ENCODE results near the gene NOS1AP.
"Not testable (repeated sequence)": the region's sequence is repeated elsewhere in the genome, so short reads cannot be mapped to it uniquely, and the experiment has no call there.

The NOS1AP gene

GRCh38 chr1:162159515-162159914 is 90.0 kb downstream of the NOS1AP start:
- Histone ChIP-seq H3K4me3 (ENCODE audit: low read length) (no peak overlapping the region), H3K27me3 (ENCODE audit: control insufficient read depth, insufficient read depth, low read length) (no peaks in the 10 kb centered on the region), H3K9me3 (ENCODE audit: control insufficient read depth, insufficient read depth, low read length) (no peaks in the 10 kb centered on the region), H3K36me3 (ENCODE audit: control insufficient read depth, insufficient read depth, low read length) (no peaks in the 10 kb centered on the region; the same call in 1 of the 2 replicates), H3K27ac (ENCODE audit: low read length) (no peak overlapping the region), H3K4me1 (ENCODE audit: control insufficient read depth, insufficient read depth, low read length) (no peaks in the 10 kb centered on the region)
- no peak for DNase-seq (ENCODE audit: low read depth, low spot score)
- WGBS (ENCODE audit: insufficient coverage, insufficient read length): no CpG with 5 or more reads among the region's 2 CpGs

- WGBS (ENCODE audit: insufficient coverage, insufficient read length): 100% methylated on average over 3 of the region's 7 CpGs
- Histone ChIP-seq H3K27me3 (ENCODE audit: control insufficient read depth, insufficient read depth, low read length) (no peaks in the 10 kb centered on the region), H3K4me3 (ENCODE audit: low read length) (no peak overlapping the region), H3K4me1 (ENCODE audit: control insufficient read depth, insufficient read depth, low read length) (no peaks in the 10 kb centered on the region), H3K27ac (ENCODE audit: low read length) (no peak overlapping the region), H3K36me3 (ENCODE audit: control insufficient read depth, insufficient read depth, low read length) (no peaks in the 10 kb centered on the region), H3K9me3 (ENCODE audit: control insufficient read depth, insufficient read depth, low read length) (no peaks in the 10 kb centered on the region)
- no peak for DNase-seq (ENCODE audit: low read depth, low spot score)
Measured at GRCh38 chr1:162161916-162162550, 92.5 kb downstream of the NOS1AP start.

DNA sequence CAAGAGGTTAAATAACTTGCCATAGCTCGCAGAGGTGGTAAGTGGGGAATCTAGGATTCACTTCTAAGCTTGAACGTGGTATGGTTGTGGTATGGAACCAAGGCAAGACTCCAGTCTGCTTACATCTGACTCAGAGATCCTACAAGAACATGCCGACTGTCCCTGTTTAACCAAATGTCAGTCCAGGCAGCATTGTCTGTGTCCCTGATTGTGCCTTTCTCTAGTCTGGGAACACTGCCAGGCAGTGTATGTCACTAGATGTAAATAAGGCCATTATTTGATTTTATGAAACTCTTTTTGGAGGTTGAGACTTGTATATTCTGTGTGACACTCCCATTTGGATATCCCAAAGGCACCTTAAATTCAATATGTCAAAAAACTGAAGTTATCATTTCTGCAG is 96.0 kb downstream of the NOS1AP start:
- H3K4me3 ChIP-seq (ENCODE audit: low read length): no peak overlapping the region
- no peak for DNase-seq (ENCODE audit: low read depth, low spot score)
- no CpG with 5 or more reads among the region's 3 CpGs for WGBS (ENCODE audit: insufficient coverage, insufficient read length)
- H3K9me3 ChIP-seq (ENCODE audit: control insufficient read depth, insufficient read depth, low read length): no peaks in the 10 kb centered on the region
- no peak overlapping the region for H3K27ac ChIP-seq (ENCODE audit: low read length)
- H3K27me3 ChIP-seq (ENCODE audit: control insufficient read depth, insufficient read depth, low read length): no peaks in the 10 kb centered on the region
- H3K36me3 ChIP-seq (ENCODE audit: control insufficient read depth, insufficient read depth, low read length): no peaks in the 10 kb centered on the region
- H3K4me1 ChIP-seq (ENCODE audit: control insufficient read depth, insufficient read depth, low read length): peaks cover 5% of the 10 kb centered on the region

DNA sequence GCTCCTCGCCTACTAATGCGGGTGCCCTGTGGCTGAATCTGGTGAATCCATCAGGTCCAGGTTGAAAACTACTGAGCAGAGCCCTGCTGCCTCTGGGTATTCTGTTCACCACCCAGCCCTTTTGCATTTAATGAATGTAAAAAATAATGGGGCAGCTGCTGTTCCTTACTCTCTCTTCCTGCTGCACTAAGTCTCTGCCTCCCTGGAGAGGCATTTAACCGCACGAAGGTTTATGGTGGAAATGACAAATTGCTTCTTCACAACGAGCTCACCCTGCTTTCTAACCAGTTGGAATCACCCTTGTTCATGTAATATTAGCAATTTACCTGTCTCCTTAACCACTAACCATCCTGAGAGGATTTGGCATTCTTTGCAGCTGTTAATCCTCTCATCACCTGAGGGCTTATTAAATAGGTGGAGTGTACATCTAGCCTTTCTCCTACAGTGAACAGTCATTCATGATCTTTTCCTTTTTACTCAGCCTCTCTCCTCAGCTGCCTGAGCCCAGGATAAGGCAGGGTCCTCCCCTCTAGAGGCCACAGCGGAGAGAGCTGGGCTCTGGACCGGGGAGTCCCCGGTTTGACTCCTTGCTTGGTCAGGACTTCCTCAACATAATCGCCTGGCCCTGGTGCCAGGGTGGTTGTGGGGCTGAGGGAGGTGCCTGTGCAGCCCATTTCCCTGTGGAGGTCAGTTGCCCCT is 97.6 kb downstream of the NOS1AP start:
- H3K27me3 ChIP-seq (ENCODE audit: control insufficient read depth, insufficient read depth, low read length): no peaks in the 10 kb centered on the region
- no peak for DNase-seq (ENCODE audit: low read depth, low spot score)
- no peaks in the 10 kb centered on the region for H3K9me3 ChIP-seq (ENCODE audit: control insufficient read depth, insufficient read depth, low read length)
- no peak overlapping the region for H3K27ac ChIP-seq (ENCODE audit: low read length)
- H3K4me3 ChIP-seq (ENCODE audit: low read length): no peak overlapping the region
- no peaks in the 10 kb centered on the region for H3K36me3 ChIP-seq (ENCODE audit: control insufficient read depth, insufficient read depth, low read length)
- peaks cover 5% of the 10 kb centered on the region for H3K4me1 ChIP-seq (ENCODE audit: control insufficient read depth, insufficient read depth, low read length)
- no CpG with 5 or more reads among the region's 9 CpGs for WGBS (ENCODE audit: insufficient coverage, insufficient read length)

GRCh38 chr1:162168261-162168660 is 98.8 kb downstream of the NOS1AP start:
- Histone ChIP-seq H3K27me3 (ENCODE audit: control insufficient read depth, insufficient read depth, low read length) (no peaks in the 10 kb centered on the region), H3K36me3 (ENCODE audit: control insufficient read depth, insufficient read depth, low read length) (no peaks in the 10 kb centered on the region), H3K4me1 (ENCODE audit: control insufficient read depth, insufficient read depth, low read length) (peaks cover 6% of the 10 kb centered on the region), H3K9me3 (ENCODE audit: control insufficient read depth, insufficient read depth, low read length) (no peaks in the 10 kb centered on the region), H3K4me3 (ENCODE audit: low read length) (no peak overlapping the region), H3K27ac (ENCODE audit: low read length) (no peak overlapping the region)
- DNase-seq (ENCODE audit: low read depth, low spot score): no peak
- WGBS (ENCODE audit: insufficient coverage, insufficient read length): no CpG with 5 or more reads among the region's 5 CpGs

DNA sequence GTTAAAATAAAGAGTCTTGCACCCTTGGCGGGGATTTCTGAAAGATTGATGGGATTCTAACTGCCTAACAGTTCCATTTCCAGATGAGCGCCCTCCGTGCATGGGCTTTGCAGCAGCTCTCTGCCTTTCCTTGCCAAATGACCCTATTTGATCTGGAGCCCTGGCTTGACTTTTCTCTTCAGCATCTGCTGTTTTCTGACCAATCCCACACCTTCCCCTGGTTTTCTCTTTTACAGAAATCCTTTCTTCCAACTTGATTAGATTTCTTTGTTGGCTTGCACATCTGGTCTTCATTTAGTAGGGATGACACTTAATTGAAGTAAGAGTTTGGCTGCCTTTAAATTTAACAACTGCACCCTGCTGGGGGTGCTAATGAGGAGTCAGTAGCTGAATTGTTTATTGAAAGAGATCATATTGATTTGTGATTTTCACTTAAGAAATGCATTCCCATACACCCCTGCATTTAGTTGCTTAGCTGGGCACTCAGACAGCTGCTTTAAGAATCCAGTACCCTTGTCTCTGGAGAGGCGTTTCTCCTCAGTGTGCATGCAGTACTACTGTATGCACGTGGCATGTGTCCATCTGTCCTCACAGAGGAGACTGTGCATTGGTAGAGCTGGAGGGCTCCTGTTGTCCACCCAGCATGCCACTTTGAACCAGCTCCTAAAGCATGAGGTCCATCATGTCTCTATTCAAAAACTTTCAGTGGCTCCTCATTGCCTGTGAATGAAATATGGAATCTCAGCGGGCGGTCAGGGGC is 99.7 kb downstream of the NOS1AP start:
- DNase-seq (ENCODE audit: low read depth, low spot score): no peak
- no peak overlapping the region for H3K27ac ChIP-seq (ENCODE audit: low read length)
- H3K36me3 ChIP-seq (ENCODE audit: control insufficient read depth, insufficient read depth, low read length): no peaks in the 10 kb centered on the region
- WGBS (ENCODE audit: insufficient coverage, insufficient read length): no CpG with 5 or more reads among the region's 7 CpGs
- no peak overlapping the region for H3K4me3 ChIP-seq (ENCODE audit: low read length)
- no peaks in the 10 kb centered on the region for H3K9me3 ChIP-seq (ENCODE audit: control insufficient read depth, insufficient read depth, low read length)
- H3K4me1 ChIP-seq (ENCODE audit: control insufficient read depth, insufficient read depth, low read length): peaks cover 6% of the 10 kb centered on the region
- H3K27me3 ChIP-seq (ENCODE audit: control insufficient read depth, insufficient read depth, low read length): no peaks in the 10 kb centered on the region

DNA sequence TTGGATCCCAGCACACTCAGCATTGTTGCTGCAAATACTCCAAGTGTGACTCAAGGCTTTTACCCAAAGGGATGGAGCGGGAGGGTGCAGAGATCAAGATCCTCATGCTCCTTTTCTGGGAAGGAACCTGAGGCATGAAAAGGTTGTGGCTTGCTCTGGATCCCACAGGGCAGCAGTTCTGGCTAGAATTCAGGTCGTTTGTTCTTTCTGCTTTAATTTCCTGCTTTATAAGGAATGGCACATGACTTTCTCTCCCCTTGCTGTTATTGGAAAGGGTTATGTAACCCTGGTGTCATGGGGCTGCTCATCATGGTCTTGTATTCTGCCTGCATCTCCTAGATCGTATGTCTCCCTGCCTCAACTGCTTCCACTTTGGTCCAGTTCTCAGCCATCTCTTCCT is 101.6 kb downstream of the NOS1AP start:
- H3K9me3 ChIP-seq (ENCODE audit: control insufficient read depth, insufficient read depth, low read length): no peaks in the 10 kb centered on the region
- peaks cover 6% of the 10 kb centered on the region for H3K4me1 ChIP-seq (ENCODE audit: control insufficient read depth, insufficient read depth, low read length)
- no peak overlapping the region for H3K27ac ChIP-seq (ENCODE audit: low read length)
- no peak overlapping the region for H3K4me3 ChIP-seq (ENCODE audit: low read length)
- DNase-seq (ENCODE audit: low read depth, low spot score): no peak
- no peaks in the 10 kb centered on the region for H3K27me3 ChIP-seq (ENCODE audit: control insufficient read depth, insufficient read depth, low read length)
- H3K36me3 ChIP-seq (ENCODE audit: control insufficient read depth, insufficient read depth, low read length): no peaks in the 10 kb centered on the region
- WGBS (ENCODE audit: insufficient coverage, insufficient read length): no CpG with 5 or more reads among the region's 3 CpGs

- H3K4me1 ChIP-seq (ENCODE audit: control insufficient read depth, insufficient read depth, low read length): peaks cover 9% of the 10 kb centered on the region
- DNase-seq (ENCODE audit: low read depth, low spot score): no peak
- no CpG with 5 or more reads among the region's 2 CpGs for WGBS (ENCODE audit: insufficient coverage, insufficient read length)
- H3K4me3 ChIP-seq (ENCODE audit: low read length): no peak overlapping the region
- no peaks in the 10 kb centered on the region for H3K9me3 ChIP-seq (ENCODE audit: control insufficient read depth, insufficient read depth, low read length)
- no peaks in the 10 kb centered on the region for H3K36me3 ChIP-seq (ENCODE audit: control insufficient read depth, insufficient read depth, low read length)
- no peak overlapping the region for H3K27ac ChIP-seq (ENCODE audit: low read length)
- no peaks in the 10 kb centered on the region for H3K27me3 ChIP-seq (ENCODE audit: control insufficient read depth, insufficient read depth, low read length)
Measured at GRCh38 chr1:162172311-162173102, 103.0 kb downstream of the NOS1AP start.

- H3K36me3 ChIP-seq (ENCODE audit: control insufficient read depth, insufficient read depth, low read length); H3K27me3 ChIP-seq (ENCODE audit: control insufficient read depth, insufficient read depth, low read length); H3K4me1 ChIP-seq (ENCODE audit: control insufficient read depth, insufficient read depth, low read length); H3K27ac ChIP-seq (ENCODE audit: low read length); H3K4me3 ChIP-seq (ENCODE audit: low read length); H3K9me3 ChIP-seq (ENCODE audit: control insufficient read depth, insufficient read depth, low read length); DNase-seq (ENCODE audit: low read depth, low spot score): not testable (repeated sequence)
- no CpG with 5 or more reads among the region's 1 CpG for WGBS (ENCODE audit: insufficient coverage, insufficient read length)
Measured at GRCh38 chr1:162173607-162174006, 104.1 kb downstream of the NOS1AP start.

- H3K9me3 ChIP-seq (ENCODE audit: control insufficient read depth, insufficient read depth, low read length); DNase-seq (ENCODE audit: low read depth, low spot score); H3K27ac ChIP-seq (ENCODE audit: low read length); H3K4me1 ChIP-seq (ENCODE audit: control insufficient read depth, insufficient read depth, low read length); H3K27me3 ChIP-seq (ENCODE audit: control insufficient read depth, insufficient read depth, low read length); H3K4me3 ChIP-seq (ENCODE audit: low read length); H3K36me3 ChIP-seq (ENCODE audit: control insufficient read depth, insufficient read depth, low read length): not testable (repeated sequence)
- WGBS (ENCODE audit: insufficient coverage, insufficient read length): no CpG with 5 or more reads among the region's 4 CpGs
Measured at GRCh38 chr1:162174027-162174426, 104.5 kb downstream of the NOS1AP start.

Measured in iPS DF 6.9 (cell line).